Skeletal muscle tissue (tissue), 4 donors: Measurements from ENCODE around the gene CTSL. TPM values are rescaled to one million over a fixed set of nuclear protein-coding genes. Genes with fewer than 3 reads are reported as not detected.

ENCODE experiments used
- H3K27ac ChIP-seq: one replicate; pipeline ENCODE4 v1.7.0; 2013; ENCODE audit warnings: mild to moderate bottlenecking, low read depth, low read length, inconsistent platforms
- H3K27me3 ChIP-seq, 3 donors: one replicate each; pipeline ENCODE4 v1.7.0; 2013; ENCODE audit warnings: low read length in 3 of 3; ENCODE audit not compliant: control insufficient read depth in 3 of 3, insufficient read depth in 3 of 3
- H3K36me3 ChIP-seq, 3 donors: one replicate each; pipeline ENCODE4 v1.7.0; 2013; ENCODE audit warnings: low read length in 3 of 3; ENCODE audit not compliant: control insufficient read depth in 3 of 3, insufficient read depth in 3 of 3
- H3K4me1 ChIP-seq, 3 donors: one replicate each; pipeline ENCODE4 v1.7.0; 2013; ENCODE audit warnings: low read length in 3 of 3, mild to moderate bottlenecking in 3 of 3; ENCODE audit not compliant: control insufficient read depth in 3 of 3, insufficient read depth in 3 of 3
- H3K4me3 ChIP-seq, 3 donors: one replicate each; pipeline ENCODE4 v1.7.0; 2013; ENCODE audit warnings: low read length in 3 of 3
- H3K9ac ChIP-seq, 3 donors: one replicate each; pipeline ENCODE4 v1.7.0; 2013; ENCODE audit warnings: low read length in 3 of 3, mild to moderate bottlenecking in 3 of 3, moderate library complexity in 2 of 3, low read depth in 1 of 3
- H3K9me3 ChIP-seq, 3 donors: one replicate each; pipeline ENCODE4 v1.7.0; 2013; ENCODE audit warnings: low read length in 3 of 3; ENCODE audit not compliant: control insufficient read depth in 3 of 3
- total RNA-seq: library from RNA; depleted of rRNA; stranded (reverse); fragments of >200 nt; gene quantifications from one replicate; pipeline ENCODE4 v1.2.3, GENCODE V29; 2014
- donor health status: Osteomylitis.

The CTSL gene
- total RNA-seq, 1 donor from 2014 or later = 45.9 TPM

GRCh38 chr9:87699835-87700234 is 26.1 kb upstream of the CTSL start:
- Histone ChIP-seq H3K4me1 (no peaks in the 10 kb centered on the region), H3K9me3 (no peaks in the 10 kb centered on the region), H3K4me3 (no peak overlapping the region), H3K36me3 (peaks cover 2 to 21% (median 10%) of the 10 kb centered on the region in 3 donors), H3K27ac (no peak overlapping the region), H3K27me3 (no peaks in the 10 kb centered on the region), H3K9ac (no peak overlapping the region)

- no peak overlapping the region for H3K4me3 ChIP-seq
- H3K4me1 ChIP-seq = no peaks in the 10 kb centered on the region
- no peak overlapping the region for H3K9ac ChIP-seq
- H3K36me3 ChIP-seq = peaks cover 8 to 24% (median 14%) of the 10 kb centered on the region in 3 donors
- H3K27ac ChIP-seq = no peak overlapping the region
- no peaks in the 10 kb centered on the region for H3K27me3 ChIP-seq
- no peaks in the 10 kb centered on the region for H3K9me3 ChIP-seq
These were observed 24.4 kb upstream of the CTSL start for GRCh38 chr9:87701491-87701890.

GRCh38 chr9:87701931-87702421 is 23.9 kb upstream of the CTSL start:
- H3K4me3 ChIP-seq = no peak overlapping the region
- H3K9ac ChIP-seq = no peak overlapping the region
- no peaks in the 10 kb centered on the region for H3K4me1 ChIP-seq
- H3K36me3 ChIP-seq = peaks cover 11 to 26% (median 16%) of the 10 kb centered on the region in 3 donors
- no peaks in the 10 kb centered on the region for H3K9me3 ChIP-seq
- no peak overlapping the region for H3K27ac ChIP-seq
- no peaks in the 10 kb centered on the region for H3K27me3 ChIP-seq

GRCh38 chr9:87702921-87703320 is 23.0 kb upstream of the CTSL start:
- Histone ChIP-seq H3K27ac (no peak overlapping the region), H3K9me3 (no peaks in the 10 kb centered on the region), H3K36me3 (peaks cover 10 to 26% (median 14%) of the 10 kb centered on the region in 3 donors)

GRCh38 chr9:87703636-87704276 is 22.2 kb upstream of the CTSL start:
- H3K9me3 ChIP-seq = no peaks in the 10 kb centered on the region
- H3K27me3 ChIP-seq = no peaks in the 10 kb centered on the region
- H3K36me3 ChIP-seq = peaks cover 10 to 19% (median 14%) of the 10 kb centered on the region in 3 donors
- no peak overlapping the region for H3K4me3 ChIP-seq
- H3K9ac ChIP-seq = no peak overlapping the region
- H3K4me1 ChIP-seq = no peaks in the 10 kb centered on the region
- H3K27ac ChIP-seq = no peak overlapping the region

More at GRCh38 chr9:87702921-87703320, 23.0 kb upstream of the CTSL start:
- H3K4me1 ChIP-seq = no peaks in the 10 kb centered on the region
- no peak overlapping the region for H3K9ac ChIP-seq
- H3K27me3 ChIP-seq = no peaks in the 10 kb centered on the region
- no peak overlapping the region for H3K4me3 ChIP-seq

GRCh38 chr9:87704342-87704741 is 21.6 kb upstream of the CTSL start:
- Histone ChIP-seq H3K36me3 (peaks cover 10 to 18% (median 14%) of the 10 kb centered on the region in 3 donors), H3K9me3 (no peaks in the 10 kb centered on the region), H3K27ac (no peak overlapping the region), H3K27me3 (no peaks in the 10 kb centered on the region), H3K9ac (no peak overlapping the region), H3K4me1 (no peaks in the 10 kb centered on the region), H3K4me3 (no peak overlapping the region)

GRCh38 chr9:87706066-87706739 is 19.7 kb upstream of the CTSL start:
- H3K36me3 ChIP-seq = peaks cover 10 to 16% (median 14%) of the 10 kb centered on the region in 3 donors
- H3K9ac ChIP-seq = no peak overlapping the region
- no peaks in the 10 kb centered on the region for H3K9me3 ChIP-seq
- H3K27me3 ChIP-seq = no peaks in the 10 kb centered on the region
- H3K27ac ChIP-seq = no peak overlapping the region
- H3K4me3 ChIP-seq = no peak overlapping the region
- no peaks in the 10 kb centered on the region for H3K4me1 ChIP-seq

- Histone ChIP-seq H3K27ac (no peak overlapping the region), H3K4me1 (peaks cover 4 to 7% (median 5%) of the 10 kb centered on the region in 3 donors), H3K9ac (no peak overlapping the region), H3K9me3 (no peaks in the 10 kb centered on the region), H3K36me3 (peaks cover 10 to 14% (median 13%) of the 10 kb centered on the region in 3 donors), H3K27me3 (no peaks in the 10 kb centered on the region), H3K4me3 (no peak overlapping the region)
These were observed 18.0 kb upstream of the CTSL start for GRCh38 chr9:87707805-87708506.

- Histone ChIP-seq H3K4me1 (peaks cover 4 to 11% (median 8%) of the 10 kb centered on the region in 3 donors), H3K27me3 (no peaks in the 10 kb centered on the region), H3K9ac (no peak overlapping the region), H3K9me3 (no peaks in the 10 kb centered on the region), H3K27ac (no peak overlapping the region), H3K36me3 (peaks cover 10 to 14% (median 13%) of the 10 kb centered on the region in 3 donors), H3K4me3 (no peak overlapping the region)
These were observed 17.4 kb upstream of the CTSL start for GRCh38 chr9:87708546-87708945.
